GM12873 (cell line): ENCODE results near the gene OLFM2.

Experiments used
- CTCF ChIP-seq: IDR thresholded peaks from 2 replicates; pipeline ENCODE4 v1.5.1; 2012; ENCODE audit warnings: low read depth, mild to moderate bottlenecking, moderate library complexity, low read length, control low read depth; ENCODE audit not compliant: insufficient read depth; ENCODE audit errors: missing control alignments

The OLFM2 gene

GRCh38 chr19:9941231-9941630, 4.9 kb upstream of the OLFM2 start:
- TF ChIP-seq CTCF, result no peak

- TF ChIP-seq CTCF, result no peak
These were observed 4.5 kb upstream of the OLFM2 start for GRCh38 chr19:9940778-9941177.

- no peak for TF ChIP-seq CTCF
These were observed 3.1 kb upstream of the OLFM2 start for GRCh38 chr19:9939301-9939913.

GRCh38 chr19:9937001-9937411, 691 bp upstream of the OLFM2 start:
- TF ChIP-seq CTCF, result no peak

- TF ChIP-seq CTCF, result no peak
These were observed 599 bp downstream of the OLFM2 start for GRCh38 chr19:9935506-9936325.

- peak; percentile 91 for TF ChIP-seq CTCF
These were observed 2.0 kb downstream of the OLFM2 start for GRCh38 chr19:9934132-9934950.

GRCh38 chr19:9932835-9933234, 3.5 kb downstream of the OLFM2 start:
- no peak for TF ChIP-seq CTCF
